Fibroblast of lung (primary cell): ENCODE measurements around the gene GZMB. TPM values are rescaled to one million over a fixed set of nuclear protein-coding genes. Genes with fewer than 3 reads are reported as not detected.

Source experiments
- DNase-seq, 2 donors: peaks; one replicate each; pipeline versions ENCODE4 v3.0.0 to v3.0.0-alpha.2; 2010; ENCODE audit warnings: low read depth in 2 of 2
- H2AFZ ChIP-seq: 2 replicates; pipeline ENCODE4 v1.5.1; 2012; ENCODE audit warnings: low read length, control low read depth, inconsistent platforms
- H3K27ac ChIP-seq: 2 replicates; pipeline ENCODE4 v1.5.1; 2011; ENCODE audit warnings: low read length, control low read depth; ENCODE audit not compliant: insufficient read depth
- H3K27me3 ChIP-seq: 2 replicates; pipeline ENCODE4 v1.5.1; 2011; ENCODE audit warnings: mild to moderate bottlenecking, low read length; ENCODE audit not compliant: control insufficient read depth, insufficient read depth
- H3K36me3 ChIP-seq: 2 replicates; pipeline ENCODE4 v1.5.1; 2011; ENCODE audit warnings: low read length; ENCODE audit not compliant: control insufficient read depth, insufficient read depth
- H3K4me1 ChIP-seq: 2 replicates; pipeline ENCODE4 v1.5.1; 2011; ENCODE audit warnings: low read length; ENCODE audit not compliant: control insufficient read depth, insufficient read depth; ENCODE audit errors: extremely low read depth
- H3K4me2 ChIP-seq: 2 replicates; pipeline ENCODE4 v1.5.1; 2011; ENCODE audit warnings: low read length, control low read depth; ENCODE audit not compliant: insufficient read depth; ENCODE audit errors: extremely low read depth
- H3K4me3 ChIP-seq, 4 experiments: fragments of 200-600 bp in 1 of 4; sonication (generic) in 1 of 4; replicated peaks in 1 of 4; 2 replicates each; pipeline ENCODE4 v1.5.1; 2011 to 2016; ENCODE audit warnings: low read length in 4 of 4, low read depth in 3 of 4, mild to moderate bottlenecking in 3 of 4, control low read depth in 2 of 4, inconsistent platforms in 1 of 4, mixed read lengths in 1 of 4; ENCODE audit not compliant: insufficient read depth in 1 of 4; ENCODE audit errors: control extremely low read depth in 1 of 4
- H3K79me2 ChIP-seq: 2 replicates; pipeline ENCODE4 v1.5.1; 2012; ENCODE audit warnings: mild to moderate bottlenecking, low read length, inconsistent platforms; ENCODE audit not compliant: control insufficient read depth, insufficient read depth
- H3K9ac ChIP-seq: 2 replicates; pipeline ENCODE4 v1.5.1; 2011; ENCODE audit warnings: mild to moderate bottlenecking, low read length, control low read depth; ENCODE audit not compliant: insufficient read depth
- H3K9me3 ChIP-seq: 2 replicates; pipeline ENCODE4 v1.5.1; 2012; ENCODE audit warnings: low read depth, low read length; ENCODE audit not compliant: control insufficient read depth, insufficient read depth
- H4K20me1 ChIP-seq: 2 replicates; pipeline ENCODE4 v1.5.1; 2011; ENCODE audit warnings: low read length; ENCODE audit not compliant: control insufficient read depth, insufficient read depth; ENCODE audit errors: extremely low read depth
- CTCF ChIP-seq, 2 donors: IDR thresholded peaks in 1 of 2; conservative IDR thresholded peaks in 1 of 2; 1 replicate in 1 of 2; 2 replicates in 1 of 2; pipeline ENCODE4 v1.5.1; 2011 to 2012; ENCODE audit warnings: low read length in 2 of 2, control low read depth in 1 of 2, inconsistent platforms in 1 of 2, low read depth in 1 of 2, mild to moderate bottlenecking in 1 of 2
- EZH2 ChIP-seq: IDR thresholded peaks from 2 replicates; pipeline ENCODE4 v1.5.1; 2012; ENCODE audit warnings: low read length, control low read depth, mild to moderate bottlenecking; ENCODE audit errors: missing control alignments
- polyA plus RNA-seq, 2 donors: library from polyadenylated mRNA; depleted of rRNA in 1 of 2; stranded (reverse) in 1 of 2; unstranded in 1 of 2; fragments of >200 nt; gene quantifications; 2 replicates each; pipeline ENCODE4 v1.2.1, GENCODE V29; 2011 to 2012; ENCODE audit warnings: missing spikeins in 1 of 2
- total RNA-seq: library from RNA; depleted of rRNA; stranded (reverse); fragments of >200 nt; gene quantifications from 2 replicates; pipeline ENCODE4 v1.2.1, GENCODE V29; 2014

GZMB gene
- total and polyA plus RNA-seq, 2 donors (not counting 1 experiment from before 2014, with no cell fraction given), result not detected

- Histone ChIP-seq H4K20me1 (no peaks in the 10 kb centered on the region), H3K9me3 (no peaks in the 10 kb centered on the region), H3K9ac (no peak within 1 kb of the TSS), H3K4me2 (no peak within 1 kb of the TSS), H3K4me3 (no peak within 1 kb of the TSS), H3K79me2 (no peaks in the 10 kb centered on the region), H3K27me3 (no peaks in the 10 kb centered on the region), H2AFZ (no peak within 1 kb of the TSS), H3K36me3 (no peaks in the 10 kb centered on the region), H3K4me1 (no peaks in the 10 kb centered on the region), H3K27ac (no peak within 1 kb of the TSS)
- TF ChIP-seq CTCF (conservative IDR thresholded peaks at IDR 0.05 in 1 of 2, IDR thresholded peaks at IDR 0.05 in 1 of 2; ENCODE audit: low read depth in 1 of 2, low read length in 2 of 2) (no peak), EZH2 (no peak)
- no peak for DNase-seq
Measured at GRCh38 chr14:24609655-24610344, 24.2 kb downstream of the GZMB start, which contains the start of gene GZMH. Gene GZMH (minus strand): TSS chr14:24609685. CDS start chr14:24609613, 72 bp downstream.

GRCh38 chr14:24607635-24608514 is 26.1 kb downstream of the GZMB start:
- H3K4me3 ChIP-seq, result no peak overlapping the region
- H3K79me2 ChIP-seq, result no peaks in the 10 kb centered on the region
- no peak overlapping the region for H3K4me2 ChIP-seq
- H3K27ac ChIP-seq, result no peak overlapping the region
- H2AFZ ChIP-seq, result no peak overlapping the region
- H3K36me3 ChIP-seq, result no peaks in the 10 kb centered on the region
- H3K27me3 ChIP-seq, result no peaks in the 10 kb centered on the region
- TF ChIP-seq CTCF (conservative IDR thresholded peaks at IDR 0.05 in 1 of 2, IDR thresholded peaks at IDR 0.05 in 1 of 2; ENCODE audit: low read depth in 1 of 2, low read length in 2 of 2) (no peak), EZH2 (no peak)
- H3K4me1 ChIP-seq, result no peaks in the 10 kb centered on the region
- no peaks in the 10 kb centered on the region for H4K20me1 ChIP-seq
- no peak overlapping the region for H3K9ac ChIP-seq
- no peaks in the 10 kb centered on the region for H3K9me3 ChIP-seq
- no peak for DNase-seq

- H3K4me3 ChIP-seq, result no peak overlapping the region
- no peak overlapping the region for H3K27ac ChIP-seq
- no peaks in the 10 kb centered on the region for H3K27me3 ChIP-seq
- no peaks in the 10 kb centered on the region for H3K36me3 ChIP-seq
- no peaks in the 10 kb centered on the region for H3K9me3 ChIP-seq
- DNase-seq, result no peak
- no peaks in the 10 kb centered on the region for H3K4me1 ChIP-seq
- no peak for TF ChIP-seq CTCF (conservative IDR thresholded peaks at IDR 0.05 in 1 of 2, IDR thresholded peaks at IDR 0.05 in 1 of 2; ENCODE audit: low read depth in 1 of 2, low read length in 2 of 2)
- TF ChIP-seq EZH2, result no peak
- H2AFZ ChIP-seq, result no peak overlapping the region
- H4K20me1 ChIP-seq, result no peaks in the 10 kb centered on the region
- H3K79me2 ChIP-seq, result no peaks in the 10 kb centered on the region
- H3K9ac ChIP-seq, result no peak overlapping the region
- no peak overlapping the region for H3K4me2 ChIP-seq
Measured at GRCh38 chr14:24607081-24607480, 26.9 kb downstream of the GZMB start.
